ENCODE results near the gene KCNQ5.

KCNQ5 gene

DNA sequence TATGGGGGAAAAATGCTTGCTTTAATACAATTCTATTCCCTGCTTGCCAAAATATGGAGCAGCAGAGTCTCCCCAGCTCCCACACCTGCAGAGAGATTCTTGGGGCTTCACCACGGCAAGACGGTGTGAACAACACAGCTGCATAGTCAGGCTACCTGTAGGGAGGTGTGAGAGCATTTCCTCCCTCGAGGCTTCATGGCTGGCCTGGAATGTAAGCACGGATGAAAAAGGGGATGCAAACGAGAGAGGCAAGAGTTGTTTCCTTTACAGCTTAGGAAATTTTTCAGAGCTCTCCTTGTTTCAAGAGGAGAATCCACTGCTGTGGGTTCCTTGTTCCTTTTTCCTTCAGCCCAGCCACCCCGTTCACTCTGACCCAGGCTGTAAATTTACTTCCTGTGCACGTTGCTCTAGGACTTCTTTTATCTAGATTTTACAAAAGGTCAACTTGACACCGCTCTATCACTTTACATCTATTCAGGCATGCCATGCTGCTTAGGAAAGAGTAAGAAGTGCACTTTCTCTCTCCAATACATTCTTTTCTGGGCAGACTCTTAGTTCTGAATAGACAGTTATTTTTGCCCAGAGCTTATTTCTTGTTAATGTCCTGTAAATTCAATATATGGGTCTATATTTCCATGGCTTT is 406.4 kb downstream of the KCNQ5 start:
- DNase-seq, result no peak

DNA sequence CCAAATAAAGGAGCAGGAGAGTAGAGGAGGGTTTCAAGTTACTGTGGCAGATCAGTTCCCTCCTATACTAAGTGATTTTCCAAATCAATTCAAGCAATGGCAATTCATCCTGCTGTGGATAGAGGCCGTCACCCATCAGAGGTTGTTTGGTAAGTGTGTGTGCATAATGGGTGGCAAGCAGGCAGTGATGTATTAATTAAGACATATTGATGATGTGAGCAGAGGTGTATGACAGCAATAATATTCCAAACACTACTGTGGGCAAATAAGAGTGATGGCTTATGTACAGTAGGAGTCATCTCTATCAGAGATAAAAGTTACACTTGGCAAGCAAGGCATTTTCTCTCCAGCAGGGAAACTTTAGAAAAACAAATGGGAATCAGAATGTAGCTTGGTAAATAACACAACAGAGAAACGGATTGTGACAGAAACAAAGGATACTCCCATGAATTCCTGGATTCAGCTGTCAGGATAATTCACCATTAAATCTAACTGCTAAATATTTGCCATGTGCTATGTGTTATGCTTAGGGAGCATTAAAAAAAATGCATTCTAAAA is 407.1 kb downstream of the KCNQ5 start:
- DNase-seq, result no peak

GRCh38 chr6:73030257-73030656 is 408.4 kb downstream of the KCNQ5 start:
- no peak for DNase-seq

- DNase-seq, result no peak
Observed at GRCh38 chr6:73030791-73031782, 409.2 kb downstream of the KCNQ5 start.

- DNase-seq, result no peak
Observed at GRCh38 chr6:73032586-73032985, 410.7 kb downstream of the KCNQ5 start.

DNA sequence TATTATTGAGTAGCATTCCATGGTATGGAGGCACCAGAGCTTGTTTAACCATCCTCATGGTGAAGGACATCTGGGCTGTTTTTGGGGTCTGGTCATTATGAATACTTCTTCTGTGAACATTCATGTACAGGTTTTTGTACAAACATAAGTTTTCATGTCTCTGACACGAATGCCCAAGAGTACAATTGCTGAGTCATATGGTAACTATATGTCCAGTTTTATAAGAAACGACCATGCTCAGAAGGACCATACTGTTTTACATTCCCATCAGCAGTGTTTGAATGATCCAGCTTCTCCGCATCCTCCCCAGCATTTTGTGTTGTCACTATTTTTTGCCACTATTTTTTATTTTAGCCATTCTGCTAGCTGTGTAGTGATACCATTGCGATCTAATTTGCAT is 414.8 kb downstream of the KCNQ5 start:
- no peak for DNase-seq

DNA sequence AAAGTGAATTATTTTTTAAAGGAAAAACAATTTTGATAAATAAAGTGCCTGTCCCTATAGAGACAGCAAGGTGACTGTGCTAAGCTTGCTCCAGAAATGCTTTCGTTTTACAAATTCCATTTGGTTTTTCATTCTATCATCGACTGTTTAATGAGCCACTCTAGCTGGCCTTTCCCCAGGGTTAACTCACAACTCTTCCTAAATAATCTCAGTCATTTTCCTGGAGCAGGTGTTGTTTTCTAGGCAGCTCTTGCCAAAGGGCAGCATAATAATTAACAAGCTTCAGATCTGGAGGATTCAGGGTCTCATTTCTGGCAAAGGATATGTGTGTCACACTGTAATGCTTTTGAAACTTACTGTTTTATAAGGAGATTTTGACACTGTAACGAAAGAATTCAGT is 419.2 kb downstream of the KCNQ5 start:
- no peak for DNase-seq

GRCh38 chr6:73042892-73043291 is 421.0 kb downstream of the KCNQ5 start:
- DNase-seq, result no peak

DNA sequence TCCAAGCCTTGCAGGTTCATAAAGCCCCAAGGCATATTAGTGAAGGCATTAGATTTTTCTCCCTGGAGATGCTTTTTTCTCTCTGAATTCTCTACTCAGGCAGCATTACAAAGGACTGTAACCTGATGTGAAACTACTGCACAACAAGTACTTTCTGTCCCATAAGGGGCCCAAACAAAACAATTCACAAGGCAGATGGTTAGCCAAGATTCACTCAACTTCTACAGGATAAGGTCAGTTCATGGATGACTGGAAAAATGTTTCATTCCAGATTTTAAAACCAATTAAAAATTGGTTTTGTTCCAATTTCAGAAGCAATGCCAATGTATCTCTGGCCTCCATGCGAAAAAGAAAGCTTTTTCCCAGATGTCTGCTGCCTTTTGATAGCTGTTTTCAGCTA is 421.6 kb downstream of the KCNQ5 start:
- no peak for DNase-seq

- DNase-seq, result no peak
Observed at GRCh38 chr6:73045609-73046008, 423.7 kb downstream of the KCNQ5 start.

DNA sequence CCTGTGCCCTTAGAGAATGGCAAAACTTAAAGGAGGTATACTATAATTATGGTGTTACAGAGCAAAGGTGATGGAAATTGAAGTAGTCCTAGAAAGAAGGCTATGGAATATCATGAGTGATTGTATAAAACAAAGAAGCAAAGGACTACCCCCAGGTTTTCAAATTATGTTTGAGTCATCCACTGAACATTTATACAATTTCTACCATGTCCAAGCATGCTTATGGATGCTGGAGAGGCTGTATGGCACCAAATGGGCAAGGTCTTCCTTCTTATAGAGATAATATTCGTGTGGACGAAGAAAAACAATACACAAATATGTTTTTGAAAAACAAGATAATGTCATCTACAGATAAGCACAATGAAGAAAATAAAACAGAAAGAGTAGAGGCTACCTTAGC is 425.9 kb downstream of the KCNQ5 start:
- no peak for DNase-seq

- DNase-seq, result no peak
Observed at GRCh38 chr6:73049971-73050594, 428.2 kb downstream of the KCNQ5 start.

DNA sequence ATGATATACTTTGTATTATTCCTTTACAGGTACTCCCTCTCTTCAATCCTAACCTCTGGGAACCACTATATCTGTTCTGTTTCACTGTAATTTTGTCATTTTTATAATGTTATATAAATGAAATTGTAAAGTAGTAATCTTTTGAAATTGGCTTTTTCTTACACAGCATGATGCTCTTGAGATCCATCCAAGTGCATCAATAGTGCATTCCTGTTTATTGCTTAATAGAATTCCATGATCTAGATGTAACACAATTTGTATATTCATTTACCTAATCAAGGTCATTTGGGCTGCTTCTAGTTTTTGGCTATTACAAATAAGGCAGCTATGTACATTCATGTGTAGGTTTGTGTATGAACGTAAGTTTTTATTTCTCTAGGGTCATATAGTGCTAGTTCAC is 428.8 kb downstream of the KCNQ5 start:
- DNase-seq, result no peak

DNA sequence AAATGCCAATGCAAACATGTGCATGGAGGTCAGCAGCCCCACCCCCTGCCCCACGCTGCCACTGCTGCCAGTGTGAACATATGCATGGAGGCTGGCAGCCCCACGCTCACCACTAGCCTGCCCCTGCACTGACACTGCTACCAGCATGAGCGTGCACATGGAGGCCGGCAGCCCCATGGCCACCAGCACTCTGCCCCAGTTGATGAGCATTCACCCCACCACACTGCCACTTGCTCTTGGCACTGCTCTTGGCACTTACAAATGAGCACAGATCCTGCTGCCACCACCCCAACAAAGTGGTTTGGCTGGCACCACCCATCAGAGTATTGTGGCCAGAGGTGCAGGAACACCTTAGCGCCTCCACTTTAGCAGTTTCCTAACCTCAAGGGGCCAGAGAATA is 429.3 kb downstream of the KCNQ5 start:
- no peak for DNase-seq

DNA sequence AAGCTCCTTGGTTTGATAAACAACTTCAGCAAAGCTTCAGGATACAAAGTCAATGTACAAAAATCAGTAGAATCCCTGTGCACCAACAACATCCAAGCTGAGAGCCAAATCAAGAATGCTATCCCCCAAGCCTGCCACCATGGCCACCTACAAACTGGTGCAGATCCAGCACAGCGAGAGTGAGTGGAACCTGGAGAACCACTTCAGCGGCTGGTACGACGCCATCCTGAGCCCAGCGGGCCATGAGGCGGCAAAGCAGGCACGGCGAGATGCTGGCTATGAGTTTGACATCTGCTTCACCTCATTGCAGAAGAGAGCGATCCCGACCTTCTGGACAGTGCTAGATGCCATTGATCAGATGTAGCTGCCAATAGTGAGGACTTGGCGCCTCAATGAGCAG is 433.1 kb downstream of the KCNQ5 start:
- DNase-seq, result no peak

- DNase-seq, result no peak
Observed at GRCh38 chr6:73058736-73059135, 436.9 kb downstream of the KCNQ5 start.

DNA sequence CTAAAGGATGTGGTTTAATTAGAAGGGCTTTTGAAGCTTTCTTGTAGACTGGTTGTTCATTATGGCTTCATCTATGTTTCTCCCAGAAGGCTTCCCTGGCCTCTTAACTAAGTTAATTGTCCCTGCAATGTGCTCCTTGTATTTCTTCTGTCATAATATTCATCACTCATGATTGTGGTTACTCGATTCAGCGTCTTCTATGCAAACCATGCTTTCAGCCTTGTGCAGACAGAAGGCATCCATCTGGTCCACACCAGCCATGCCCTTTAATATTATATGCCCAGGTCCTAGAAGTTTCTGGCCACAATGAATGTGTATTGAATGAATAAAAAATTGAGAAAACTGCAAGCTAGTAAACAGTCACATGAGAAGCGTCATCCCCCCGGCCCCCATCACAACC is 440.3 kb downstream of the KCNQ5 start:
- DNase-seq, result no peak

DNA sequence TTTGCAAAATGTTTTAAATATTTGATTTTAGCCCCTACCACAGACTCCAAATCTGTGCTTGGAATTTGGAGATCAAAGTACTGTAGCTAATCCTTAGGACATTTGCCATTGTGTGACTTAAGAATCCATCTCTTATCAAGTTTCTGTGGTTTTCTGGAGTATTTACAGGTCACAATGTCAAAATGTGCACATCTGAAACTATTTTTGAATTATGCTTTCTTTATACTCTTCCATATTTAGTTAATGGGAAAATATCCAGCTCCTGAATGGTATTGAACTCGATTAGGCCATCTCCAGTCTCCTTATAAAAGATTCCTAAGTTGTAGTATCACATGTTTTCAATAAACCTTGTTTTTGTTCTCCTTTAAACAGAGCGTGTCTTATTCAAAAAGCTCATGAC is 441.0 kb downstream of the KCNQ5 start:
- DNase-seq, result no peak

GRCh38 chr6:73064266-73064665 is 442.4 kb downstream of the KCNQ5 start:
- DNase-seq, result no peak

DNA sequence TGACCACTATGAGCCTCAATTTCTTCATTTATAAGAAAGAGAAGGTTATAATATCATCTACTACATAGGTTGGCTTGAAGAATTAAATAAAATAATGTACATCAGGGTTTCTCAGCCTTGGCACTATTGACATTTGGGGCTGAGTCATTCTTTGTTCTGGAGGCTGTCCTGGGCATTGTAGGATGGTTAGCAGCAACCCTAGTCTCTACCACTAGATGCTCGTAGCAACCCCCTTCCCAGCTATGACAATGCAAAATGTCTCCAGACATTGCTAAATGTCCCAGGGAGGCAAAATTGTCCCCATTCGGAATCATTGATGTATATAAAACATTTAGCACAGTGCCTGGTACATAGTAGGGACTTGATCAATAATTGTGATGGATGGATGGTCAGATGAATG is 451.4 kb downstream of the KCNQ5 start:
- DNase-seq, result no peak

DNA sequence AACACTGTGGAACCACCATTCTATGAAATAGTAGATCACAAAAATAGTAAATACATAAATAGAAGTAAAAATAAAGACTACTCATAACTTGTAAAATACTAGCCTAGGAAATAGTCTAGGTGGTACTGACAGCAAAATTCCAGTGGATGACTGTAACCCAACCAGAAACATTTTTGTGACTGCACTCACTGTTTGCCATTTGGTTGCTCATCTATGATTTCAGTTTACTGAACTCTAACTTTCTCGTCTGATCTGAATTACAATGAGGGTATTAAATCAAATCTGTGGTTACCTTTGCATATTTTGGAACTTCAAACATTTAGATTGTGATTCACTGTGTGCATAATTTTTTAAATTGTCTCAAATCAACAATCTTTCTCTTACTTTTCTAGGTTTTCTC is 452.3 kb downstream of the KCNQ5 start:
- no peak for DNase-seq

DNA sequence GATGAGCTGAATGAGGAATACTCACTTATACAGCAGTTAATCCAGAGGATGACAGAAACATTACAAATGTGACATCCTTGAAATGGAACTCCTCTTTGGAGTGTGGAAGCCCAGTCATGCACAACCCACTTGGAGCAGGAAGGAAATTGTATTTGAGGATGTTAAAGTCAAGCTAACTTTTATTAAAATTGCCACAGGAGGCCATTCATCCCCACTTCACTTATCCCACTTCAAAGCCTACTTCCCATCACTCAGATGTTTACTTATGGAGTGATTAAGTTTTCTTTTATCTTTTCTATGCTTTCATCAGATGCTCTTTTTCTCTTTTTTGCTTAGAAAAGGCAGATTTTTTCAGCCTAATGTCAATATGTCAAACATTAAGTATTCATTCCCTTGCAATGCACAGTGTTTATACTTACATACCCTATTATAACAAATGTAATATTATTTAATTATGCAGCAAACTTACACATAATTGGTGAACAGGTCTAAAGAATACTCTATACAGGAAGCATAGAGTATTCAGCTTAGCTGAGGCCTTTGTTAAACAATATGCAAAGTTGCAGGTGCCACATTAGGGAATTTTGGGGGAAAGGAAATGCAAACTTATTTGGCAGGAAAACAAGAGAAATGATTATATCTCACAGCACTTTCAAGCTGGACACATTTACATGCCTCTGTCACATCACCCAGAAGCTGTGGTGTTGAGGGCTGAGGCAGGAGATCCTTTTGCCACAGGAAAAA is 454.5 kb downstream of the KCNQ5 start:
- no peak for DNase-seq

DNA sequence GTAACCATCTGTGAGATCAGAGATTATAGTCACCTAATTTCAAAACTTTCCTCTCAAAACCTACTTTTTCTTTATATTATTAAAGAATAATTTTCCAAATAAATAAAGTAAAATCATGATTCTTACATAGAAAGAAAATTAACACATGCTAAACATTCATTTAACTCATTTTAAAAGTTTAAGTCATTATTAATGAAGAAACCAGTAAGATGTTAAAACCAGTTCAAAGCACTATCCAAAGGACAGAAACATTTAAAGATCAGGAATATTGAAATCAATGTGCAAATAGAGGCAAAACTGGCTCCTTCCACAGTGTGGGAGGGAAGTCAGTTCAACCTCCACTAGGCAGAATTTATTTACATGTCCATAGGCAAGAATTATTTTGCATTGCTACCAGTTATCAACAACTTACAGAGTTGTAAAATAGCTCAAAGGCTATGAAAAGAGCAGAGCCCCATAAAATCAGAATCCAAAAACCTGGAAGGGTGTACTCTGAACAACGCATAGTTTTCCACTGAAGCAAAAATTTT is 456.5 kb downstream of the KCNQ5 start:
- no peak for DNase-seq

Data from RPMI8226 (cell line).